Measurements from ENCODE around the gene FNDC3B.

The FNDC3B gene

GRCh38 chr3:172154768-172155664 lies 115.6 kb downstream of the FNDC3B start:
- DNase-seq (ENCODE audit: low read depth), result no peak
- TF ChIP-seq, protein P1, sequence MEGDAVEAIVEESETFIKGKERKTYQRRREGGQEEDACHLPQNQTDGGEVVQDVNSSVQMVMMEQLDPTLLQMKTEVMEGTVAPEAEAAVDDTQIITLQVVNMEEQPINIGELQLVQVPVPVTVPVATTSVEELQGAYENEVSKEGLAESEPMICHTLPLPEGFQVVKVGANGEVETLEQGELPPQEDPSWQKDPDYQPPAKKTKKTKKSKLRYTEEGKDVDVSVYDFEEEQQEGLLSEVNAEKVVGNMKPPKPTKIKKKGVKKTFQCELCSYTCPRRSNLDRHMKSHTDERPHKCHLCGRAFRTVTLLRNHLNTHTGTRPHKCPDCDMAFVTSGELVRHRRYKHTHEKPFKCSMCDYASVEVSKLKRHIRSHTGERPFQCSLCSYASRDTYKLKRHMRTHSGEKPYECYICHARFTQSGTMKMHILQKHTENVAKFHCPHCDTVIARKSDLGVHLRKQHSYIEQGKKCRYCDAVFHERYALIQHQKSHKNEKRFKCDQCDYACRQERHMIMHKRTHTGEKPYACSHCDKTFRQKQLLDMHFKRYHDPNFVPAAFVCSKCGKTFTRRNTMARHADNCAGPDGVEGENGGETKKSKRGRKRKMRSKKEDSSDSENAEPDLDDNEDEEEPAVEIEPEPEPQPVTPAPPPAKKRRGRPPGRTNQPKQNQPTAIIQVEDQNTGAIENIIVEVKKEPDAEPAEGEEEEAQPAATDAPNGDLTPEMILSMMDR (IDR thresholded peaks at IDR 0.05; ENCODE audit: low read length, missing control alignments), result no peak
- H3K4me3 ChIP-seq (replicated peaks; ENCODE audit: low read depth, low read length), result no peak overlapping the region

DNA sequence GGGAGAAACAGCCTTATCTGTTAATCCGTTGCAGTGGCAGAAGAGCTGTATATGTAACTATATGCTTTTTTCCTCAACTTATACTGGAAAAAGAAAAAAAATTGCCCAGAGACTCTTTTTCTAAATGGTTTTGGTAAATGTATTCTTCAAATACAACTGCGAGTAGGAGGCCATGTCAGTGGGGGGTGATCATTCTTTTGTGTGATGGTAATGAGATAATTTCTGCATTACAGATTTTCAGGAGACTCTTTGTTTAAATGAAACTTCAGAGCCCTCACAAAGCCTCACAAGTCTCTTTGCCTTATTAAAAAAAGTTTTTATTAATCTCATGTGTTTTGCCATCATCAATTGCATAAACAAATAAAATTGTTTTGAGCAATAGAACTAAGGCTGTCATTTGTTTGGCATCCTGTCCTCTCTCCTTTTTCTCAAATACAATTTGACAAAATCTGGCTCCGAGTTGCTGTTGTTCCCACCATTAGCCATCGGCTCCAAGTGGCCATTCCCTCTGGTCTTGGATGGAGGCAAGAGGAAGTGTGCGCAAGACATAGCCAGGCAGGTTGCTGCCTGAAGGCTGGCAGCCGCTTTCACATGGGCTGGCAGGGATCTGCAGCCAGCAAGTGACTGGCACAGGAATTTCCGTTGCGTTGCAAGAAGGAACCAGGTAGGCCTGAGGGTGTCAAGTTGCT lies 116.7 kb downstream of the FNDC3B start:
- TF ChIP-seq, protein P1 (IDR thresholded peaks at IDR 0.05; ENCODE audit: low read length, missing control alignments), result no peak
- no peak for DNase-seq (ENCODE audit: low read depth)
- H3K4me3 ChIP-seq (replicated peaks; ENCODE audit: low read depth, low read length), result no peak overlapping the region

DNA sequence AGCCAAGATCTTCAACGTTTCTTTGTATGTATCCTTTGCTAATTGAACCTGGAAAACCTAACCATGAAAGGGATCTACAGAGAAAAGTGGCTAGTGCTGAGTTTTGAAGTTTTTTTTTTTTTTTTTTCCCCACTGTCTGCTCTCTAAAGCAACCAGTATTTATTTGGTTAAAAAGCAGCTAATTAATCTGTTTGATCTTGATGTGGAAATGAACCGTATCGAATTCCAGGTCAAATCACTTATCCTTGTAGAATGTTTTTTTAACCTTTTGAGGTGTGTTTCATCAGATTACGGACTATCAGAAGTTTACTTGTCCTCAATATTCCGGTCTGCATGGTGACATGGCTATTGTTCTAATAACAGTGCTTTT lies 117.2 kb downstream of the FNDC3B start:
- TF ChIP-seq, protein P1 (IDR thresholded peaks at IDR 0.05; ENCODE audit: low read length, missing control alignments), result no peak
- DNase-seq (ENCODE audit: low read depth), result no peak
- H3K4me3 ChIP-seq (replicated peaks; ENCODE audit: low read depth, low read length), result no peak overlapping the region

DNA sequence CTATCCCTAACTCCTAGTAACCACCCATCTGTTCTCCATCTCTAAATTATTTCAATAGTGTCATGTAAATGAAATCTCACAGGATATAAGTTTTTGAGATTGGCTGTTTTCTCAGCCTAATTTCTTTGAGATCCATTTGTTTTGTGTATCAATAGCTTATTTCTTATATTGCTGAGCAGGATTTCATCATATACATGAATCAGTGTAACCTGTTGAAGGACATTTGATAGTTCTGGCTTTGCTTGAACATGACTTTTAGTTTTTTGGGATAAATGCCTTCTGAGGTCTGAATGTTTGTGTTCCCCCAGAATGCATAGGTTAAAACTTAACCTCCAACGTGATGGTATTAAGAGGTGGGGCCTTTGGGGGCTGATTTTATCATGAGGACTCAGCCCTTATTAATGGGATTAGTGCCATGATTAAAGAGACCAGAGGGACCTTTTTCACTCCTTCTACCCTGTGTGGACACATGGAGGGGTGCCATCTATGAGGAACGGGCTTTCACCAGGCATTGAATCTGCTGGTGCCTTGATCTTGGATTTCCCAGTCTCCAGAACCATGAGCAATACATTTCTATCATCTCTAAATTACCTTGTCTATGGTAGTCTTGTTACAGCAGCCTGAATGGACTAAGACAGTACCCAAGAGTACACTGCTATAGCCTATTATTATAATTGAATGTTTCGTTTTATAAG lies 118.3 kb downstream of the FNDC3B start:
- no peak for DNase-seq (ENCODE audit: low read depth)
- TF ChIP-seq, protein P1 (IDR thresholded peaks at IDR 0.05; ENCODE audit: low read length, missing control alignments), result no peak
- H3K4me3 ChIP-seq (replicated peaks; ENCODE audit: low read depth, low read length), result no peak overlapping the region

DNA sequence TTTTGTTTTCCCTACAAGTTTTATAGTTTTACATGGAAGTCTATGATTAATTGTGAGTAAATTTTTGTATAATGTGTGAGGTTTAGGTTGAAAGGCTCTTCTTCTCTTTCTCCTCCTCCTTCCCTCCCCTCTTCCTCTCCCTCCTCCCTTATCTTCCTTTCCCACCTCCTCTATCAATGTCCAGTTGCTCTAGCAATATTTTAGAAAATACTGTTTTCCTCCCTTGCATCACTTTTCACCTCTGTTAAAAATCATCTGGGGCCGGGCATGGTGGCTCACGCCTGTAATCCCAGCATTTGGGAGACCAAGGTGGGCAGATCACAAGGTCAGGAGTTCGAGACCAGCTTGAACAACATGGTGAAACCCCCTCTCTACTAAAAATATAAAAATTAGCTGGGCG lies 119.4 kb downstream of the FNDC3B start:
- DNase-seq (ENCODE audit: low read depth), result no peak
- TF ChIP-seq, protein P1 (IDR thresholded peaks at IDR 0.05; ENCODE audit: low read length, missing control alignments), result no peak

DNA sequence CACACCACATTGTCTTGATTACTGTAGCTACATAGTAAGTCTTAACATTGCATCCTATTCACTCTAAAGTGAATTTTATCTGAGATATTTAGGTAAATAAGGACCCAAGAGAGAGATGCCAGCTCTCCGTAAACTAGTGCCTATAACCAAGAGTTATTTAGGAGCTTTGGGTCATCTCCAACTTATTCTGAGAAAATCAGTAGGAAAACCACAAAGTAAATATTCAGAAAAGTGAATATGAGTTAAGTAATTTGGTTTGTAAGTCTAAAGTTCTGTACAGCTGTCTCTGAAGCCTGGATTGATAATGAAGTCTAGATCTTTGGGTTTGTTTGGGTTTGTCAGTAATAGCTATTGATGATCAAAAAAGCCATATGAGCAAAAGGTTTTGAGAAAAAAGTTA lies 120.0 kb downstream of the FNDC3B start:
- no peak for DNase-seq (ENCODE audit: low read depth)
- TF ChIP-seq, protein P1 (IDR thresholded peaks at IDR 0.05; ENCODE audit: low read length, missing control alignments), result no peak
- H3K4me3 ChIP-seq (replicated peaks; ENCODE audit: low read depth, low read length), result no peak overlapping the region

More for the DNA sequence above, 119.4 kb downstream of the FNDC3B start:
- H3K4me3 ChIP-seq (replicated peaks; ENCODE audit: low read depth, low read length), result no peak overlapping the region
